Measurements from ENCODE around the gene TEF. TPM values are rescaled to one million over a fixed set of nuclear protein-coding genes. Genes with fewer than 3 reads are reported as not detected.

Gene TEF
- total RNA-seq, 1 experiment from 2014 or later = 3.9 TPM

GRCh38 chr22:41344189-41344788 is 37.5 kb upstream of the TEF start:
- no peak for DNase-seq (ENCODE audit: low spot score)
- H3K27me3 ChIP-seq (replicated peaks; ENCODE audit: insufficient read depth, low read depth, low read length, poor library complexity) = no peaks in the 10 kb centered on the region
- POLR2A ChIA-PET (ENCODE audit: low non-redundant PET) = interaction anchor here (0.6 kb wide), 2 partner anchors 38 to 109 kb away, joined by 3 to 6 read pairs; no protein-coding TSS in a partner anchor

GRCh38 chr22:41345807-41346335 is 35.9 kb upstream of the TEF start:
- no TSS peak for BruUV-seq (replicated peaks)
- Histone ChIP-seq H3K27ac (ENCODE audit: low read depth, low read length, poor library complexity, severe bottlenecking) (no peak overlapping the region), H3K36me3 (ENCODE audit: insufficient read depth, low read length, poor library complexity, severe bottlenecking) (peaks cover 48% of the 10 kb centered on the region), H3K9me3 (ENCODE audit: low read depth, low read length, poor library complexity, severe bottlenecking) (no peaks in the 10 kb centered on the region), H3K27me3 (replicated peaks; ENCODE audit: insufficient read depth, low read depth, low read length, poor library complexity) (no peaks in the 10 kb centered on the region), H3K4me3 (ENCODE audit: low read depth, low read length, poor library complexity, severe bottlenecking) (no peak overlapping the region), H3K4me1 (ENCODE audit: insufficient read depth, low read length, poor library complexity, severe bottlenecking) (no peaks in the 10 kb centered on the region)
- CTCF ChIA-PET = no interaction called here
- intact Hi-C loops (cut with micrococcal nuclease; ENCODE audit: unreplicated experiment) = no loop called here
- POLR2A ChIA-PET (ENCODE audit: low non-redundant PET) = no interaction called here
- DNase-seq (ENCODE audit: low spot score) = no peak
- TF ChIP-seq, protein P1, sequence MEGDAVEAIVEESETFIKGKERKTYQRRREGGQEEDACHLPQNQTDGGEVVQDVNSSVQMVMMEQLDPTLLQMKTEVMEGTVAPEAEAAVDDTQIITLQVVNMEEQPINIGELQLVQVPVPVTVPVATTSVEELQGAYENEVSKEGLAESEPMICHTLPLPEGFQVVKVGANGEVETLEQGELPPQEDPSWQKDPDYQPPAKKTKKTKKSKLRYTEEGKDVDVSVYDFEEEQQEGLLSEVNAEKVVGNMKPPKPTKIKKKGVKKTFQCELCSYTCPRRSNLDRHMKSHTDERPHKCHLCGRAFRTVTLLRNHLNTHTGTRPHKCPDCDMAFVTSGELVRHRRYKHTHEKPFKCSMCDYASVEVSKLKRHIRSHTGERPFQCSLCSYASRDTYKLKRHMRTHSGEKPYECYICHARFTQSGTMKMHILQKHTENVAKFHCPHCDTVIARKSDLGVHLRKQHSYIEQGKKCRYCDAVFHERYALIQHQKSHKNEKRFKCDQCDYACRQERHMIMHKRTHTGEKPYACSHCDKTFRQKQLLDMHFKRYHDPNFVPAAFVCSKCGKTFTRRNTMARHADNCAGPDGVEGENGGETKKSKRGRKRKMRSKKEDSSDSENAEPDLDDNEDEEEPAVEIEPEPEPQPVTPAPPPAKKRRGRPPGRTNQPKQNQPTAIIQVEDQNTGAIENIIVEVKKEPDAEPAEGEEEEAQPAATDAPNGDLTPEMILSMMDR (conservative IDR thresholded peaks at IDR 0.05; ENCODE audit: low read depth, low read length) = no peak
- no peak for TF ChIP-seq EZH2 (IDR thresholded peaks at IDR 0.05; ENCODE audit: borderline replicate concordance, low read depth, low read length, poor library complexity, severe bottlenecking)

More at GRCh38 chr22:41344189-41344788, 37.5 kb upstream of the TEF start:
- H3K4me3 ChIP-seq (ENCODE audit: low read depth, low read length, poor library complexity, severe bottlenecking) = no peak overlapping the region
- intact Hi-C loops (cut with micrococcal nuclease; ENCODE audit: unreplicated experiment) = no loop called here
- no TSS peak for BruUV-seq (replicated peaks)
- H3K27ac ChIP-seq (ENCODE audit: low read depth, low read length, poor library complexity, severe bottlenecking) = peak overlapping the region; percentile 64
- H3K4me1 ChIP-seq (ENCODE audit: insufficient read depth, low read length, poor library complexity, severe bottlenecking) = no peaks in the 10 kb centered on the region
- peaks cover 47% of the 10 kb centered on the region for H3K36me3 ChIP-seq (ENCODE audit: insufficient read depth, low read length, poor library complexity, severe bottlenecking)
- CTCF ChIA-PET = no interaction called here
- no peaks in the 10 kb centered on the region for H3K9me3 ChIP-seq (ENCODE audit: low read depth, low read length, poor library complexity, severe bottlenecking)
- TF ChIP-seq EZH2 (IDR thresholded peaks at IDR 0.05; ENCODE audit: borderline replicate concordance, low read depth, low read length, poor library complexity, severe bottlenecking) = no peak
- TF ChIP-seq, protein P1 (conservative IDR thresholded peaks at IDR 0.05; ENCODE audit: low read depth, low read length) = no peak

DNA sequence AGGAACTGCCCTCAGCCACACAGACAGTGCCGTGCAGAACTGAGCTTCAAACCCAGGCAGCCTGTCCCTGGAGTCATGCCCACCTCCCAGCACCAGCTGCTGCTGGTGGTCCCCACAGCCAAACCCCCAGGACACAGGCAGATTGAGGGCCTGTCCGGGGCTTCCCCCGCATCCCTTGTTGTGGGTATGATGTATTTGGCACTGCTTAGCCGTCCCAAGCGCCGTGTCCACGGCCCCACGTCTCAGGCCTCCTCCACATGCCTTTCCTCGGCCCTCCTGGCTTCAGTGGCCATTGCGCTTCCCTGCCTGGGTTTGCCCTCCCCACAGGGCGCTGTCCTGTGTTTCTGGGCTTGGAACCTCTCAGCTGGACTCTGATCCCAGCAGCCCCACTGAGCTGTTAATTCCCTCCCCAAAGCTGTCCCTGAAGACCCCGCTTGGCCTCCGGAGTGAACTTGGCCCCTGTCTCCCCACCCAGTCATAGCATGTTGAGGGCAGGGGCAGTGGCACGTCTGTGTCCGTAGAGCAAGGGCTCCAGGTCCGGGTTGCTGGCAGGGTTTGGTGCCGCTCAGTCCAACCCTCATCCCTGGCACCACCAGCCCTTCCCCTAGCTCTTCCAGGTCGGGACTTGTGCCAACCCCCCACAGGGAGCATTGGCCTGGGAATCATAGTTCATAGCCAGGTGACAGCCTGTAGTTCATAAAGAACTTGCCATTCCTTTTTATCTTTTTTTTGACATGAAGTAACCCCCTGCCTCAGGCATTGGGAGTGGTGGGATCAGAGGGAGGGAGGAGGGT is 34.5 kb upstream of the TEF start:
- BruUV-seq (replicated peaks) = no TSS peak
- intact Hi-C loops (cut with micrococcal nuclease; ENCODE audit: unreplicated experiment) = no loop called here
- ChIA-PET POLR2A (ENCODE audit: low non-redundant PET) (no interaction called here), CTCF (no interaction called here)
- H3K4me3 ChIP-seq (ENCODE audit: low read depth, low read length, poor library complexity, severe bottlenecking) = no peak overlapping the region
- no peak overlapping the region for H3K27ac ChIP-seq (ENCODE audit: low read depth, low read length, poor library complexity, severe bottlenecking)
- no peaks in the 10 kb centered on the region for H3K9me3 ChIP-seq (ENCODE audit: low read depth, low read length, poor library complexity, severe bottlenecking)
- TF ChIP-seq, protein P1 (conservative IDR thresholded peaks at IDR 0.05; ENCODE audit: low read depth, low read length) = no peak
- TF ChIP-seq EZH2 (IDR thresholded peaks at IDR 0.05; ENCODE audit: borderline replicate concordance, low read depth, low read length, poor library complexity, severe bottlenecking) = no peak
- no peaks in the 10 kb centered on the region for H3K27me3 ChIP-seq (replicated peaks; ENCODE audit: insufficient read depth, low read depth, low read length, poor library complexity)
- no peaks in the 10 kb centered on the region for H3K4me1 ChIP-seq (ENCODE audit: insufficient read depth, low read length, poor library complexity, severe bottlenecking)
- peaks cover 57% of the 10 kb centered on the region for H3K36me3 ChIP-seq (ENCODE audit: insufficient read depth, low read length, poor library complexity, severe bottlenecking)
- no peak for DNase-seq (ENCODE audit: low spot score)
